ENCODE results near the gene CBX8.

CBX8 gene

GRCh38 chr17:79803421-79803996 is 6.6 kb upstream of the CBX8 start:
- DNase-seq, result no peak

DNA sequence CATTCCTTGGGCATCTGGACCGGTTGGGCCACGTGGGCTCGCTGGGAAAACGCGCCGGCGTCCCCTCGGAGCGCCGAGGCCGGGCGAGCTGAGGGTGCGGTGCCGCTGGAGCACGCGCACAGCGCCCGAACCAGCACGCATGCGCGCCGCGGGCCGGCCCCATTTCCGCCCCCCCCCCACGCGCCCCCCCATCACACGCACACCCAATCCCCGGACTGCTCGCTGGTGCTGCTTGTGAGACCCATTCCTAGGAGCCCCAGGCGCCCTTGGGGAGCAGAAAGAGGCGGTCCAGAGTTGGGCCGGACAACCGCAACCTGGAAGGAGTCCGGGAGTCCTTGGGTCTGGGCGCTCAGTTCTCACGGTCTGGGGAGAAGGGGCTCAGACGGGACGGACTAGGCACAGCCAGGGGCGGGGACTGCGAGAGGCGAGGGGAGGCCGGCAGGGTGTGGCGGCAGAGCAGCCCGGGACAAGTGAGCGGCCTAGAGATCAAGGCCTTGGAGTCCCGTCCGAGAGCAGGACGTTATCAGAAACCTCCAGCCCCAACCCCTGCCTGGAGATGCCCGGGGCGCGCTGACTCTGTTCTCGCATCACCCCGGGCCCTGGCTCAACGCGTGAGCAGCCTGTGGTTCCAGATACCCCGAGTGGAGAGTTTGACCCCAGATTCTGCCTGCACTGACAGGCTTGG is 6.0 kb upstream of the CBX8 start:
- no peak for DNase-seq

DNA sequence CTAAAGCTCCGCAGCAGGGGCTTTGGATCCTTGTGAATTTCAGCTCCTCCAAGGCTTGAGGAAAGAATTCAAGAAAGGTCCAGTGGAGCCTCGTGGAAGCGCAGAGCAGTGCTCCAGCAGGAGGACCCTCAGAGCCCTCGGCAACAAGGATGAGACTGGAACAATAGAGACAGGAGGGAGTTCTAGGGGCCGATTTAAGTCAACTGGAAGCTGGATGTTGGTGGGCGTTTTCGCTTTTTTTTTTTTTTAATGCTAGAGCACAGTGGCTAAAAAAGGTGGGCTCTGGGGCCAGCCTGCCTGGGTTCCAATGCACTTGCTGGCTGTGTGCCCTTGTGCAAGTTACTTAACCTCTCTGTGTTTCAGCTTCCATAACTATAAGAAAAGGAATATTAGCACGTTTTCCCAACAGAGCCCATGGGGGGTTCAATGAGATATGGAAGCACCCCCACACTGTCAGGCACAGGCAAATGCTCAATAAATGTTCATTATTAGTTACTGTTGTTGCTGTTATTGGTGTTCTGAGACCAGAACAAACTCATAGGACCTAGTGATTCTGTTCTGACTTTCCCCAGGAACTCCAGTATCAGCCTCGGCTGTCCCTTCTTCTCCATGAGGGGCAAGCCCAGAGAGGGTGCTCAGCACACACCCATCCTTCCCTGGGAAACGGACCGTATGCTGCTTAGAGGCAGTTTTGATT is 5.3 kb upstream of the CBX8 start:
- DNase-seq, result no peak

GRCh38 chr17:79801156-79802038 is 4.5 kb upstream of the CBX8 start:
- no peak for DNase-seq

DNA sequence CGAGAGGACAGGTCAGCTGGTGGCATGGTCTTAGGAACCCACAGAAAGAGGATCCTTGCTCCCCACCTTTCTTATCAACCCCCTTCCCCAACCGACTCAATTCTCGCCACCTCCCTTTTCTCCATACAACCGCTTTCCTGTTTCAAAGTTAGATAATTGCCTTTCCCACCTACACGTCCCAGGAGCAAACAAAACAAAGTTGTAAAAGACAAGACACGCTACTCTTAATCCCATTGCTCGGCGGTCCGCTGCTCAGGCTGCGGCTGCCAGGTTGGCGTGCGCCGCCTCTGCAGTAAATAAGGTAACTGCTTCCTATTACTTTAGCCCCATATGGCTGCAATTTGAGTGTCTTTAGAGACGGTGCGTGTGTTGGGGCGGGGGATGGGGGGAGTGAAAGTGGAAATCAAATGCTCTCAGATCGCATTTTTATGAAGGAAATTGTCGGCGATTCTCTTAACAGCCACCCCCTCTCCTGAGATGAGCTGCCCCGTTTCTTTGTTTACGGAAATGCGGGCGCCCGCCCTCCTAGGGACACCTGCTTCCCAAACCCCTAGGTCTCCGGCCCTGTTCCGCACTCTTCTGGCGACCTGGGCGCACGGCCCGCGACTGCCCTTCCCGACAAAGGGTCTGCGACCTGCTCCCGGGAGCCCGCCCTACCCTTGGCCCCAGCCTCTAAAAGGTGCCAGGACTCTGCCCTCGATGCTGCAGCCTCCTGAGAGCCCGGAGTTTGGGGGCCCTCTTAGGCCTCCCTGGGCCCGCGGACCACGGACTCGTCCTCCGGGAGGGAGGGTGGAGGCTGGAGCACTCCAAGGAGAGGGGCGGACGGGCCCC is 3.7 kb upstream of the CBX8 start:
- DNase-seq, result peak; percentile 66

DNA sequence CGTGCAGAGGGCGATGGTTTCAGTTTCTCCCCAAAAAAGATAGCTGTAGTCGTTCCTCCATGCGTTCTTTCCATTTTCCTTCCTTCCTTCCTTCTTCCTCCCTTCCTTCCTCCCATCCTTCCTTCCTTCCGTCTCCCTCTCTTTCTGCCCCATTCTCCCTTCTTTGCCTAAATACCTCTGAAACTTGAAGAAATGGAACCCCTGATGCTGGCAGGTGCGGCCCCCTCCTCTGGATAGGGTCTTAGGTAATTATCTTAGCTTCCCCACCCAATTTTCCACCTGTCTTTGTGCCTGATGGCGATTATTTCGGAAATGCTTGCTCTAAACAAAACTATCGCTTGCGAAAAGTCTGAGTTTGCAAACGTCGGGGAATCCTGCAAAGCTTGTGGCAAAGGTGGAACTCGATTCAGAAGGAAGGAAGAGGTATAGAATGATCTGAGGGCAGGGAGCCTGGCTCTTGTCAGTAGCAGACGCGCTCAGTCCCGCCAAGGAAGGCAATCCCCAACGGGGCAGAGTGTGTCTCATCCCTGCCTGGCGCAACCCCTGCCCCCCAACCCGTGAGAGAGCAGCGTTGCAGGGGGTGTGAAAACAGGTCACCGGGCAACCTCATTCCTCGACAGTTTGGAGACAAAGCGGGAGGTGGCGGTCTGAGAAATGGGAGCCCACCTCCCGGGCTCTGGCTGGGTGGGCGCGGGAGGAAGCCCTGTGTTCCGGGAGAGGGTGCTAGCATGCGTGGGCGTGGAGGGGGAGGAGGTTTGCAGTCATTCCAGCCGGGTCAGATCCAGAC is 2.9 kb upstream of the CBX8 start:
- no peak for DNase-seq

- no peak for DNase-seq
Measured at GRCh38 chr17:79799174-79799537, 2.3 kb upstream of the CBX8 start.

GRCh38 chr17:79798299-79799173 is 1.7 kb upstream of the CBX8 start:
- DNase-seq, result no peak

DNA sequence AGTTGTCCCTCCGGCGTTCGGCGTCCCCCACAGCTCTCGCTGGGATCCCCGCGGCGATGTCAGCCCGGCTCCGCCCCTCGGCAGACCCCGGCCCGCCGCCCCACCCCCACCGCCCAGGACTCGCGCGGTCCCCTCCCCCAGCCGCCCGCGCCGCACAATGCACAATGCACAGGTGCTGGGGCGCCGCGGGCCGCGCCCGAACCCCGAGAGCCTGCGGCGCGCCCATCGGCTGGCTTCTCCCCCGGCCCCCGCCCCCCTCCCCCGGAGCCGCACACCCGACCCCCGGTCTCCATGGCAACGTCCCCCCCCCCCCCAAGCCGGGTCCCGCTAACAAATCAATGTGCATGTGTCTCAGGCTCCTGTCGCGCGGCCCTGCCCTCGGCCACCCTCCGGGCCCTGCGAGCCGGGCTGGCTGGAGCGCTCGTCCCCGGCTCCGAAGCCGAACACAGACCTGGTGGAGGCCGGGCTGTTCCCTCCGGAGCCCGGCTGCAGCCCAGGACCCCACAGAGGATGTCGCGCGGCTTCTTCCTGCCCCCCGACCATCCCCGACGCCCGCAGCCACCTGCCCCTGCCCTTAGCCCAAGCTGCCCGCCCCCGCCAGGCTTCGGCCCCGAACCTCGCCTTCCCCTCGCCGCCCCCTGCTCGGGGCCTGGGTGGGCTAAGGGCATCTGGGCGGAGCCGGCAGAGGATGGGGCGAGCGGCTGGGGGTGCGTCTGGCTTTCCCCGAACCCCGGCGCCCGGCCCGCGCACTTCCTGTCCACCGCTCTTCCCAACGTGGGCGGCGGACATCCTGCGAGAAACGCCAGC is 818 bp upstream of the CBX8 start:
- peak; percentile 70 for DNase-seq

- no peak for DNase-seq
Measured at GRCh38 chr17:79796444-79796762, 474 bp downstream of the CBX8 start.

- DNase-seq, result no peak
Measured at GRCh38 chr17:79795795-79796443, 958 bp downstream of the CBX8 start.

GRCh38 chr17:79794659-79795511 is 2.0 kb downstream of the CBX8 start:
- DNase-seq, result no peak

DNA sequence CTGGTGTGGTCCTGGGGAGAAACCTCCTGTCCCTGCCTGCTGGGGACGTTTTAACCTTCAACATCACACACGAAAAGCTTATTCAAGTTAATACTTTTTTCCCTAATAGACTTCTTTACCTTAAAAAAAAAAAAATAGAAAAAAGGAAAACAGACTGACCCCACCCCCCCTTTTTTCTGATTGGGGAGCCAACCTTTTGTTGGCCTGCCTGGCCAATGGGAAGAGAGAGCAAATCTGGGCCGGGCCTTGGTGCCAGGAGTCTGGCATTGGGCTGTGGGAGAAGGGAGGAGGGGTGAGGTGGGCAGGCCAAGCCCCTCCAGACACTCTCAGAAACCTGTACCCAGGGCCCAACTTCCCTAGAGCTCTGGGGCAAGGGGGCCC is 3.0 kb downstream of the CBX8 start:
- DNase-seq, result no peak

DNA sequence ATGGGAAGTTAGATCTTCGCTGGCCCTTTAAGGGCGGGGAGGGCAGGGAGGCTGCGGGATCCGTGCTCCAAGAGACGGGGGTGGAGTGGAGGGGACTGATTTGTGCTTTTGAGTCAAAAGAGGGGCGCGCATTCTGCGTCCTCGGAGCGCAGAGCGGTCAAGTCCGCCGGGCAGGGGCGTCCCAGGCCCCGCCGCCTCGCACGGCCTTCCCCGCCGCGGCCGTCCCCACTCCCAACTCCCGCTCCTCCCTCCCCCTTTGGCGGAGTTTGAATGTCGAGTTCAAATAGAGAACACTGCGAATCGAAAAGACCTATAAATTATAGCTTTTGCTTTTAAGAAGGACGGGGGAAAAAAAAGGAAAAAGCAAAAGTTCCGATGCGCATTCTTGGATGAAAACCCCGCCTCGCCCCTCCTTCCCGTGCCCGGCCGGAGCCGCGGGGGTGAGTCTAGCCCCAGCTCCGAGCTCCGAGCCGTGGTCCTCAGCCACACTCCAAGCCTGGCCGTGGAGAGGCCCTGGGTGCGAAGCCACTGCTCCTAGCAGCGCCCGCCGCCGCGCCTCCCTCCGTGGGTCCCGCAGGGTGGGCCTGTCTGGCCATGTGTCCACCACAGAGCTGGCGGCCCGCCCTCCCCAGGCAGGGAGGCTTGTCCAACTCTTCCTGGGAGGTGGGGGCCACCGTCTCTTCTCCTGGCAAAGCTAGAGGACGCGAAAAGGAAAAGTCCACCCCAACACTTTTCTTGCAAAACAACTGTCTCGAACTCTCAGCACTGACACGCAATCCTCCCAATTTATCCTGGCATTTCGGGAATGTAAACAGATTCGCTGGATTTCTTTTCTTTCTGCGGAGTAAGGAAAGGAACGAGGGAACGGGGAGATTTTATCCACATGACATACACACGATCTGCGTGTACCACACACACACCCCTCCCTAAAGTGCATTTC is 3.6 kb downstream of the CBX8 start:
- DNase-seq, result no peak

GRCh38 chr17:79792341-79792871 is 4.5 kb downstream of the CBX8 start:
- no peak for DNase-seq

DNA sequence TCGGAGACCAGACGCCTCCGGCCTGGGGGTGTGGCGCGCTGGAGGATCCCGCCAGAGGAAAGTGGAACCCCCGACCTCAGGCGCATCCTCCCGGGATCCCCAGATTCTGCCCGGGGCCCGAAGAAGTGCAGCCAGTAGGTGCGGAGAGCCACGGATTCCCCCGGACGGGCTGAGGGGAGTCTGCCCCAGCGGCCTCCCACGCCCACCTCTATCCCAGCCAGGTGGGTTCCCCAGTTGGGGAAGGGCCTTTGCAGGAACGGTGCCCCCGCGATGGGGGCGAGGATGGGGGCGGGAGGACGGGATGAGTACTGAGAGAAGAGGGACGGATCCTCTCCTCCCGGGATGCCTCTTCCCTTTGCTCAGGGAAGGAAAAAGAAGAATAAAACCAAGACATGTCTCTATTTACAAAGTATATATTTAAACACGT is 5.1 kb downstream of the CBX8 start:
- DNase-seq, result no peak

Data from NCI-H774 (cell line).